Cardiac fibroblast (primary cell): ENCODE results near the gene PRKCH.
A peak's percentile ranks its signal among the peaks of the same experiment; 100 is the strongest.

Source experiments
- DNase-seq, 2 donors: peaks; one replicate each; pipeline versions ENCODE4 v3.0.0 to v3.0.0-alpha.2; 2010; ENCODE audit warnings: low read depth in 2 of 2
- H3K4me3 ChIP-seq, 2 donors: replicated peaks in 1 of 2; 1 replicate in 1 of 2; 2 replicates in 1 of 2; pipeline ENCODE4 v1.5.1; 2011; ENCODE audit warnings: low read depth in 2 of 2, low read length in 2 of 2, mild to moderate bottlenecking in 2 of 2, moderate library complexity in 1 of 2
- CTCF ChIP-seq: IDR thresholded peaks from one replicate; pipeline ENCODE4 v1.5.1; 2011; ENCODE audit warnings: low read depth, mild to moderate bottlenecking, low read length, inconsistent platforms

The PRKCH gene

GRCh38 chr14:61480704-61481285, 159.4 kb downstream of the PRKCH start:
- no peak for DNase-seq

GRCh38 chr14:61481701-61482100, 160.3 kb downstream of the PRKCH start:
- no peak overlapping the region for H3K4me3 ChIP-seq
- no peak for TF ChIP-seq CTCF
- no peak for DNase-seq

More at GRCh38 chr14:61480704-61481285, 159.4 kb downstream of the PRKCH start:
- H3K4me3 ChIP-seq, result no peak overlapping the region
- no peak for TF ChIP-seq CTCF

- H3K4me3 ChIP-seq, result no peak overlapping the region
- peak in 1 of 2 donors; percentile 50 for DNase-seq
- TF ChIP-seq CTCF, result no peak
Measured at GRCh38 chr14:61482348-61483206, 161.2 kb downstream of the PRKCH start.

- no peak for TF ChIP-seq CTCF
- H3K4me3 ChIP-seq, result no peak overlapping the region
- DNase-seq, result no peak
Measured at GRCh38 chr14:61483476-61483875, 162.1 kb downstream of the PRKCH start.

GRCh38 chr14:61484031-61484430, 162.7 kb downstream of the PRKCH start:
- DNase-seq, result no peak
- H3K4me3 ChIP-seq, result no peak overlapping the region
- no peak for TF ChIP-seq CTCF

- no peak for TF ChIP-seq CTCF
- DNase-seq, result no peak
- no peak overlapping the region for H3K4me3 ChIP-seq
Measured at GRCh38 chr14:61484826-61485584, 163.6 kb downstream of the PRKCH start.
